ENCODE measurements around the gene NEGR1. TPM values are rescaled to one million over a fixed set of nuclear protein-coding genes. Genes with fewer than 3 reads are reported as not detected.
A peak's percentile ranks its signal among the peaks of the same experiment; 100 is the strongest.

Gene NEGR1
- total and polyA plus RNA-seq, 8 donors: 1.2 to 35.4 (median 7.7) TPM

- H3K27me3 ChIP-seq: no peaks in the 10 kb centered on the region
- H3K27ac ChIP-seq: no peak overlapping the region
- no peaks in the 10 kb centered on the region for H3K9me3 ChIP-seq
- 72 to 92% (median 83%) methylated on average over 2 of the region's 2 CpGs for WGBS, 5 donors
- DNase-seq: no peak
- TF ChIP-seq POLR2AphosphoS5 (IDR thresholded peaks at IDR 0.05) (no peak), POLR2A (IDR thresholded peaks at IDR 0.05) (no peak), EP300 (IDR thresholded peaks at IDR 0.05) (no peak)
- TF ChIP-seq, protein P1, sequence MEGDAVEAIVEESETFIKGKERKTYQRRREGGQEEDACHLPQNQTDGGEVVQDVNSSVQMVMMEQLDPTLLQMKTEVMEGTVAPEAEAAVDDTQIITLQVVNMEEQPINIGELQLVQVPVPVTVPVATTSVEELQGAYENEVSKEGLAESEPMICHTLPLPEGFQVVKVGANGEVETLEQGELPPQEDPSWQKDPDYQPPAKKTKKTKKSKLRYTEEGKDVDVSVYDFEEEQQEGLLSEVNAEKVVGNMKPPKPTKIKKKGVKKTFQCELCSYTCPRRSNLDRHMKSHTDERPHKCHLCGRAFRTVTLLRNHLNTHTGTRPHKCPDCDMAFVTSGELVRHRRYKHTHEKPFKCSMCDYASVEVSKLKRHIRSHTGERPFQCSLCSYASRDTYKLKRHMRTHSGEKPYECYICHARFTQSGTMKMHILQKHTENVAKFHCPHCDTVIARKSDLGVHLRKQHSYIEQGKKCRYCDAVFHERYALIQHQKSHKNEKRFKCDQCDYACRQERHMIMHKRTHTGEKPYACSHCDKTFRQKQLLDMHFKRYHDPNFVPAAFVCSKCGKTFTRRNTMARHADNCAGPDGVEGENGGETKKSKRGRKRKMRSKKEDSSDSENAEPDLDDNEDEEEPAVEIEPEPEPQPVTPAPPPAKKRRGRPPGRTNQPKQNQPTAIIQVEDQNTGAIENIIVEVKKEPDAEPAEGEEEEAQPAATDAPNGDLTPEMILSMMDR (IDR thresholded peaks at IDR 0.05): no peak
- H3K36me3 ChIP-seq: no peaks in the 10 kb centered on the region
- intact Hi-C loops (cut with DNase I; ENCODE audit: low total_unique reads): no loop called here
- peaks cover 0 to 9% (median 1%) of the 10 kb centered on the region in 4 donors for H3K4me1 ChIP-seq
- H3K4me3 ChIP-seq: no peak overlapping the region
Observed at GRCh38 chr1:71920556-71920955, 361.8 kb downstream of the NEGR1 start.

DNA sequence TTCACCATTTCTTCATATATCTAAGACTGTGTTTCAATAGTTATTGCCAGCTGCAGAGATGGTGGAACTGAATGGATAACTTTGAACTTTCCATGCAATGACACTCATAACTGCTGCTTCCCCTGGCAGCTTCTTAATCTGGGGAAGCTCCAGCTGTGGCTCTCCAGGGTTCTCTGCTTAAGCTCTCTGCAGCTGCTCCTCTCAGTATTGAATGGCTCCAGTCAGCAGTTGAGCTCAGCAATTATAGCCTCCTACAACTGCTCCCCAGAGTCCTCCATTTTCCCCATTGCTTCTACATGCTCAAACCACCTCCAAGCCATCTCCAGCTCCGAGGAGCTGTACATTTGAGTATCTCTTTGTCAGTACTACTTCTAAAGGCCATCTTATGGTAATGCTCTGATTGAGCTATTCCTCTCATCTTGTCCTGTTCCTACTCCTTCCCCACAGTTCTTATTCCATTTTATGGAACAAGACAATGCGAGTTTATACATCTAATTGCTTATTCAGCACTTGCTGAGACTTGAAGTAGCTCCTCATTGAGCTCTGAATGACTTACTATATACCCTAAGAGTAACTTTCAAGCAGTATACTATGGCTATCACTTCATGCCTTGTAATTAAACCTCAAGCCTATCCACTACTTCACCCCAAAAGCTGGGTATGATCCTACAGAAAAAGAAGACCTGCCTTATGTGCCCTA, 362.4 kb downstream of the NEGR1 start:
- Histone ChIP-seq H3K27ac (no peak overlapping the region), H3K4me1 (peaks cover 0 to 9% (median 0%) of the 10 kb centered on the region in 4 donors), H3K27me3 (no peaks in the 10 kb centered on the region), H3K36me3 (no peaks in the 10 kb centered on the region), H3K4me3 (no peak overlapping the region), H3K9me3 (no peaks in the 10 kb centered on the region)
- intact Hi-C loops (cut with DNase I; ENCODE audit: low total_unique reads): no loop called here
- TF ChIP-seq, protein P1 (IDR thresholded peaks at IDR 0.05): no peak
- TF ChIP-seq POLR2A (IDR thresholded peaks at IDR 0.05): no peak
- TF ChIP-seq POLR2AphosphoS5 (IDR thresholded peaks at IDR 0.05): no peak
- DNase-seq: no peak
- 81 to 89% (median 87%) methylated on average over 2 of the region's 2 CpGs for WGBS, 5 donors

DNA sequence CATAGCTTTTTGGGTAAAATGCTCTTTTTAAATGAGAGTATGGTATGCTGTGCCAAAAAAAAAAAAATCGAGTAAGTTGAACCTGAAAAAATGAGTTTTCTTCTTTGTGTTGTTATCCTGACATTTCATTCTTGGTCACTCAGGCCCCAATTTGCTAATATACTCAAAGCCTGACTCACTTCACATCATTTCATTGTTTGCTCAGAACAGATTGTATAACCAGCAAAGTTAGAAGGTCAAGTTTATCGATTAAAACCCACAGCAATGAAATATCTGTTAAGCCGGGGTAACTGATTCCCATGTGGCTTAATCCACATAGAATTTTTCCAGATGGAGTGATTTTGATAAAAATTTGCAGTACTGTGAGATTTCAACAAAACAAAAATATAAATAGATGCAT, 363.7 kb downstream of the NEGR1 start:
- TF ChIP-seq, protein P1 (IDR thresholded peaks at IDR 0.05): no peak
- TF ChIP-seq EP300 (IDR thresholded peaks at IDR 0.05) (no peak), POLR2AphosphoS5 (IDR thresholded peaks at IDR 0.05) (no peak), POLR2A (IDR thresholded peaks at IDR 0.05) (no peak)
- Histone ChIP-seq H3K4me3 (no peak overlapping the region), H3K4me1 (peaks cover 0 to 9% (median 0%) of the 10 kb centered on the region in 4 donors), H3K27ac (no peak overlapping the region), H3K9me3 (no peaks in the 10 kb centered on the region), H3K36me3 (no peaks in the 10 kb centered on the region), H3K27me3 (no peaks in the 10 kb centered on the region)
- intact Hi-C loops (cut with DNase I; ENCODE audit: low total_unique reads): no loop called here
- peak in 1 of 2 donors; percentile 14 for DNase-seq
- 21 to 44% (median 37%) methylated on average over 3 of the region's 3 CpGs for WGBS, 5 donors

- Histone ChIP-seq H3K9me3 (no peaks in the 10 kb centered on the region), H3K27me3 (no peaks in the 10 kb centered on the region), H3K4me3 (no peak overlapping the region), H3K27ac (no peak overlapping the region), H3K36me3 (no peaks in the 10 kb centered on the region), H3K4me1 (peaks cover 0 to 9% (median 0%) of the 10 kb centered on the region in 4 donors)
- WGBS, 5 donors: 72 to 83% (median 81%) methylated on average over 4 of the region's 4 CpGs
- intact Hi-C loops (cut with DNase I; ENCODE audit: low total_unique reads): no loop called here
- TF ChIP-seq, protein P1 (IDR thresholded peaks at IDR 0.05): no peak
- TF ChIP-seq POLR2AphosphoS5 (IDR thresholded peaks at IDR 0.05) (no peak), EP300 (IDR thresholded peaks at IDR 0.05) (no peak), POLR2A (IDR thresholded peaks at IDR 0.05) (no peak)
- no peak for DNase-seq
Observed at GRCh38 chr1:71916894-71917293, 365.4 kb downstream of the NEGR1 start.

Measured in stomach (tissue), 9 donors.